Smooth muscle cell (in vitro differentiated cells): Measurements from ENCODE around the gene HOXB3. TPM values are rescaled to one million over a fixed set of nuclear protein-coding genes. Genes with fewer than 3 reads are reported as not detected.

Source experiments
- DNase-seq: peaks from one replicate; lab custom pipeline; 2025; ENCODE audit not compliant: unreplicated experiment; lab: John Stamatoyannopoulos, UW
- H2AFZ ChIP-seq: fragments of 200-600 bp; sonication (generic); 2 replicates; pipeline ENCODE4 v1.6.0; 2016; ENCODE audit warnings: antibody characterized with exemption, low read depth, mild to moderate bottlenecking
- H3F3A ChIP-seq: fragments of 200-600 bp; sonication (generic); 2 replicates; pipeline ENCODE4 v1.6.0; 2017; ENCODE audit warnings: antibody characterized with exemption, low read depth
- H3K27ac ChIP-seq: fragments of 200-600 bp; sonication (generic); 2 replicates; pipeline ENCODE4 v1.5.1; 2016; ENCODE audit warnings: low read depth, mild to moderate bottlenecking
- H3K27me3 ChIP-seq: fragments of 200-600 bp; sonication (generic); 2 replicates; pipeline ENCODE4 v1.6.1; 2016; ENCODE audit warnings: low read depth, mild to moderate bottlenecking
- H3K36me3 ChIP-seq: fragments of 200-600 bp; sonication (generic); 2 replicates; pipeline ENCODE4 v1.5.1; 2016; ENCODE audit warnings: low read depth
- H3K4me1 ChIP-seq: fragments of 200-600 bp; sonication (generic); 2 replicates; pipeline ENCODE4 v1.5.1; 2016; ENCODE audit warnings: low read depth
- H3K4me2 ChIP-seq: fragments of 200-600 bp; sonication (generic); 2 replicates; pipeline ENCODE4 v1.6.0; 2016; ENCODE audit warnings: mild to moderate bottlenecking
- H3K4me3 ChIP-seq: fragments of 200-600 bp; sonication (generic); 2 replicates; pipeline ENCODE4 v1.5.1; 2016; ENCODE audit warnings: mild to moderate bottlenecking
- H3K79me2 ChIP-seq: fragments of 200-600 bp; sonication (generic); 2 replicates; pipeline ENCODE4 v1.6.0; 2016; ENCODE audit warnings: low read depth, mild to moderate bottlenecking
- H3K9ac ChIP-seq: fragments of 200-600 bp; sonication (generic); 2 replicates; pipeline ENCODE4 v1.6.0; 2016; ENCODE audit warnings: low read depth
- H3K9me3 ChIP-seq: fragments of 200-600 bp; sonication (generic); replicated peaks from 2 replicates; pipeline ENCODE4 v1.5.1; 2016; ENCODE audit warnings: low read depth
- H4K20me1 ChIP-seq: fragments of 200-600 bp; sonication (generic); 2 replicates; pipeline ENCODE4 v1.6.0; 2016; ENCODE audit warnings: low read depth
- CTCF ChIP-seq: fragments of 200-600 bp; sonication (generic); IDR thresholded peaks from 2 replicates; pipeline ENCODE4 v1.5.1; 2017; ENCODE audit warnings: borderline replicate concordance, mild to moderate bottlenecking, antibody characterized with exemption; ENCODE audit not compliant: insufficient read depth, poor library complexity, severe bottlenecking
- WGBS: methylation state at CpG from one replicate; pipeline ENCODE4 v1.1.7; 2016; ENCODE audit warnings: low lambda C conversion rate; 5-methylcytosine and 5-hydroxymethylcytosine counted together
- polyA plus RNA-seq: library from polyadenylated mRNA; unstranded; fragments of >200 nt; fragmentation: Nextera tagmentation; extraction: Ambion mirVana; gene quantifications from 2 replicates; pipeline ENCODE4 v1.2.1, GENCODE V29; 2016
- total RNA-seq: library from RNA; depleted of rRNA; stranded (reverse); fragments of >200 nt; gene quantifications from 2 replicates; pipeline ENCODE4 v1.2.3, GENCODE V29; 2014

Gene HOXB3
- total and polyA plus RNA-seq, 2 experiments from 2014 or later, result 2.8 to 5.1 TPM

DNA sequence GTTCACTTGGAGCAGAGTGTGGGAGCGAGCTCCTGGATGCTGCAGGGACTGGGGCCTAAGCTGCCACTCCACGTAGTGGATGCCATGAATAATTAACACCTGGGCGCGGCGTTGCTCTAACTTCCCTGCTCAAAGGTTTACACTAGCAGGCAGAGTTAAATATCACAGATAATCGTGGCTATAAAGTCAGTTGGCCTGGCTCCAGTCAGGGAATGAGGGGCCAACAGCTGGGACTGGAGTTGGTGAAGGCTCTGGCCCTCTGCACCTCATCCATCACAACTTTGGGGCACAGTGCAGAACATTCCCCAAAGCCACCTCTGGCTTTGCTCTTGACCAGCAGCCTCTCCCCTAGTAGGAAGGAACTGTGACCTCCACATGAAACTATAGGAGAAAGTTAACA is 22.8 kb downstream of the HOXB3 start:
- peaks cover 52% of the 10 kb centered on the region for H3K79me2 ChIP-seq
- H3K4me3 ChIP-seq, result no peak overlapping the region

GRCh38 chr17:48566717-48567116 is 23.3 kb downstream of the HOXB3 start:
- peaks cover 10% of the 10 kb centered on the region for H3K4me1 ChIP-seq
- H3K27me3 ChIP-seq, result peaks cover 99% of the 10 kb centered on the region
- H3K9ac ChIP-seq, result no peak overlapping the region
- H3K9me3 ChIP-seq, result no peaks in the 10 kb centered on the region
- no peak overlapping the region for H2AFZ ChIP-seq
- no peaks in the 10 kb centered on the region for H3K36me3 ChIP-seq
- TF ChIP-seq CTCF, result no peak
- 44% methylated on average over 2 of the region's 2 CpGs for WGBS
- H4K20me1 ChIP-seq, result peaks cover 100% of the 10 kb centered on the region
- H3F3A ChIP-seq, result no peaks in the 10 kb centered on the region
- no peak for DNase-seq
- no peak overlapping the region for H3K4me2 ChIP-seq
- H3K27ac ChIP-seq, result no peak overlapping the region
- H3K79me2 ChIP-seq, result peaks cover 52% of the 10 kb centered on the region
- H3K4me3 ChIP-seq, result no peak overlapping the region

More for the DNA sequence above, 22.8 kb downstream of the HOXB3 start:
- peaks cover 100% of the 10 kb centered on the region for H4K20me1 ChIP-seq
- H3K27me3 ChIP-seq, result peaks cover 99% of the 10 kb centered on the region
- no peak for DNase-seq
- H3K9me3 ChIP-seq, result no peaks in the 10 kb centered on the region
- H3F3A ChIP-seq, result no peaks in the 10 kb centered on the region
- H3K9ac ChIP-seq, result no peak overlapping the region
- H2AFZ ChIP-seq, result no peak overlapping the region
- WGBS, result 67% methylated on average over 6 of the region's 6 CpGs
- no peaks in the 10 kb centered on the region for H3K36me3 ChIP-seq
- peaks cover 10% of the 10 kb centered on the region for H3K4me1 ChIP-seq
- no peak overlapping the region for H3K4me2 ChIP-seq
- TF ChIP-seq CTCF, result no peak
- H3K27ac ChIP-seq, result no peak overlapping the region

GRCh38 chr17:48565925-48566710 is 23.9 kb downstream of the HOXB3 start:
- Histone ChIP-seq H3F3A (no peaks in the 10 kb centered on the region), H3K27ac (no peak overlapping the region), H3K4me3 (no peak overlapping the region), H3K9ac (no peak overlapping the region), H3K9me3 (no peaks in the 10 kb centered on the region), H3K27me3 (peaks cover 94% of the 10 kb centered on the region), H3K79me2 (peaks cover 52% of the 10 kb centered on the region), H3K36me3 (no peaks in the 10 kb centered on the region), H4K20me1 (peaks cover 100% of the 10 kb centered on the region), H3K4me1 (peaks cover 10% of the 10 kb centered on the region), H2AFZ (no peak overlapping the region), H3K4me2 (no peak overlapping the region)
- TF ChIP-seq CTCF, result no peak
- DNase-seq, result no peak
- WGBS, result 76% methylated on average over 3 of the region's 4 CpGs
